Mesenchymal stem cell (in vitro differentiated cells and primary cell): ENCODE data around the gene ZNF185.

ENCODE experiments used
- DNase-seq: peaks from one replicate; pipeline ENCODE4 v3.0.0-alpha.2; 2013
- H2AFZ ChIP-seq: one replicate; pipeline ENCODE4 v1.6.1; 2013; ENCODE audit warnings: low read depth, mild to moderate bottlenecking, control low read depth, inconsistent platforms, low read length, moderate library complexity
- H2AK5ac ChIP-seq: 2 replicates; pipeline ENCODE4 v1.6.1; 2013; ENCODE audit warnings: low read length, moderate library complexity, mild to moderate bottlenecking, inconsistent platforms; ENCODE audit not compliant: severe bottlenecking
- H2BK120ac ChIP-seq: one replicate; pipeline ENCODE4 v1.6.1; 2013; ENCODE audit warnings: low read depth, mild to moderate bottlenecking, inconsistent platforms, low read length, moderate library complexity
- H2BK12ac ChIP-seq, 2 experiments: one replicate each; pipeline ENCODE4 v1.6.1; 2013; ENCODE audit warnings: inconsistent platforms in 2 of 2, low read length in 2 of 2, mild to moderate bottlenecking in 2 of 2, moderate library complexity in 2 of 2, control low read depth in 1 of 2
- H2BK15ac ChIP-seq: one replicate; pipeline ENCODE4 v1.6.1; 2013; ENCODE audit warnings: mild to moderate bottlenecking, low read depth, inconsistent platforms; ENCODE audit not compliant: poor library complexity, severe bottlenecking
- H2BK5ac ChIP-seq: 2 replicates; pipeline ENCODE4 v1.6.1; 2013; ENCODE audit warnings: low read depth, mild to moderate bottlenecking, low read length, control low read depth, inconsistent platforms; ENCODE audit not compliant: poor library complexity, severe bottlenecking
- H3K14ac ChIP-seq, 2 experiments: one replicate each; pipeline ENCODE4 v1.6.1; 2013; ENCODE audit warnings: inconsistent platforms in 2 of 2, low read length in 2 of 2, control low read depth in 1 of 2, mild to moderate bottlenecking in 1 of 2, moderate library complexity in 1 of 2
- H3K18ac ChIP-seq, 2 experiments: one replicate each; pipeline ENCODE4 v1.6.1; 2013; ENCODE audit warnings: inconsistent platforms in 2 of 2, low read length in 2 of 2, control low read depth in 1 of 2, low read depth in 1 of 2, mild to moderate bottlenecking in 1 of 2
- H3K23ac ChIP-seq, 2 experiments: one replicate each; pipeline ENCODE4 v1.6.1; 2013; ENCODE audit warnings: inconsistent platforms in 2 of 2, low read length in 2 of 2, mild to moderate bottlenecking in 2 of 2, moderate library complexity in 2 of 2, control low read depth in 1 of 2
- H3K27ac ChIP-seq: 2 replicates; pipeline ENCODE4 v1.5.1; 2013; ENCODE audit warnings: mild to moderate bottlenecking, moderate library complexity, low read length, control low read depth, inconsistent platforms; ENCODE audit not compliant: poor library complexity, severe bottlenecking
- H3K27me3 ChIP-seq, 2 experiments: 2 replicates each; pipeline versions ENCODE4 v1.6.1 to v1.7.0; 2013; ENCODE audit warnings: low read length in 2 of 2, mild to moderate bottlenecking in 2 of 2, moderate library complexity in 2 of 2, control low read depth in 1 of 2, inconsistent platforms in 1 of 2; ENCODE audit not compliant: control insufficient read depth in 1 of 2, insufficient read depth in 1 of 2
- H3K36me3 ChIP-seq, 2 experiments: 2 replicates each; pipeline versions ENCODE4 v1.6.1 to v1.7.0; 2013; ENCODE audit warnings: low read length in 2 of 2, control low read depth in 1 of 2, inconsistent platforms in 1 of 2, low read depth in 1 of 2, mild to moderate bottlenecking in 1 of 2; ENCODE audit not compliant: insufficient read depth in 2 of 2, control insufficient read depth in 1 of 2
- H3K4ac ChIP-seq, 2 experiments: one replicate each; pipeline ENCODE4 v1.6.1; 2013; ENCODE audit warnings: inconsistent platforms in 2 of 2, low read length in 2 of 2, mild to moderate bottlenecking in 2 of 2, moderate library complexity in 2 of 2, control low read depth in 1 of 2, low read depth in 1 of 2
- H3K4me1 ChIP-seq: 2 replicates; pipeline ENCODE4 v1.6.1; 2013; ENCODE audit warnings: low read depth, low read length, control low read depth; ENCODE audit not compliant: control insufficient read depth, insufficient read depth
- H3K4me2 ChIP-seq: 2 replicates; pipeline ENCODE4 v1.6.1; 2013; ENCODE audit warnings: low read length, mild to moderate bottlenecking, inconsistent platforms; ENCODE audit not compliant: poor library complexity, severe bottlenecking
- H3K4me3 ChIP-seq, 2 experiments: 2 replicates each; pipeline versions ENCODE4 v1.5.1 to v1.7.0; 2013; ENCODE audit warnings: low read length in 2 of 2, mild to moderate bottlenecking in 2 of 2, control low read depth in 1 of 2, low read depth in 1 of 2; ENCODE audit not compliant: insufficient read depth in 1 of 2
- H3K79me1 ChIP-seq: replicated peaks from 2 replicates; pipeline ENCODE4 v1.6.1; 2013; ENCODE audit warnings: mild to moderate bottlenecking, control low read depth, low read length, inconsistent platforms; ENCODE audit not compliant: poor library complexity, severe bottlenecking
- H3K9ac ChIP-seq: 2 replicates; pipeline ENCODE4 v1.7.0; 2013; ENCODE audit warnings: mild to moderate bottlenecking, low read length, moderate library complexity
- H3K9me3 ChIP-seq: 2 replicates; pipeline ENCODE4 v1.7.0; 2013; ENCODE audit warnings: mild to moderate bottlenecking, low read length; ENCODE audit not compliant: control insufficient read depth
- H4K8ac ChIP-seq: one replicate; pipeline ENCODE4 v1.6.1; 2013; ENCODE audit warnings: inconsistent platforms, mild to moderate bottlenecking, low read length, moderate library complexity
- H4K91ac ChIP-seq: one replicate; pipeline ENCODE4 v1.6.1; 2013; ENCODE audit warnings: mild to moderate bottlenecking, low read length, inconsistent platforms
- WGBS: methylation state at CpG from one replicate; pipeline ENCODE4 v1.1.7; 2013; ENCODE audit warnings: mixed read lengths; 5-methylcytosine and 5-hydroxymethylcytosine counted together

Gene ZNF185

DNA sequence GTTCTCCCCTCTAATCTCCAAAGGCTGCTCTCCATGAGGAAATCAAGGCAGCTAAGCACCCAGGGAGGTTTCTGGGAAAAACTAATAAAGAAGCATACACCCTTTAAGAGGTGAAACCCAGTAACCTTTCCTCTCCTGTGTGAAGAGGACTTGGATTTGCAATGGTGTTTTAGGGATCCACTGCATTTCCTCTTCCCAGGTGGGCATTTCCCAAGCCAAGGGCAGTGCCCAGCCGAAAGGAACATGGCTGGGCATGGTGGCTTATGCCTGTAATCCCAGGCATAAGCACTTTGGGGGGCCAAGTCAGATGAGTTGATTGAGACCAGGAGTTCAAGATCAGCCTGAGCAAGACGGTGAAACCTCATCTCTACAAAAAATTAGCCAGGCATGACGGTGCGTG lies 5.4 kb upstream of the ZNF185 start:
- H2BK120ac ChIP-seq: no peak overlapping the region
- no peak overlapping the region for H3K4me3 ChIP-seq
- 80% methylated on average over 1 of the region's 4 CpGs for WGBS
- no peak overlapping the region for H2BK5ac ChIP-seq
- no peak overlapping the region for H3K9ac ChIP-seq
- H3K27ac ChIP-seq: no peak overlapping the region
- no peak overlapping the region for H4K91ac ChIP-seq
- H3K79me1 ChIP-seq: no peaks in the 10 kb centered on the region
- H2AK5ac ChIP-seq: no peak overlapping the region
- H4K8ac ChIP-seq: no peak overlapping the region
- no peak overlapping the region for H3K14ac ChIP-seq
- no peak overlapping the region for H3K4ac ChIP-seq
- H3K23ac ChIP-seq: no peak overlapping the region
- no peak overlapping the region for H3K18ac ChIP-seq
- no peak overlapping the region for H3K4me2 ChIP-seq
- no peaks in the 10 kb centered on the region for H3K36me3 ChIP-seq
- H2BK12ac ChIP-seq: no peak overlapping the region
- peaks cover 14 to 86% of the 10 kb centered on the region in 2 experiments for H3K27me3 ChIP-seq
- no peak overlapping the region for H2BK15ac ChIP-seq
- peaks cover 9% of the 10 kb centered on the region for H3K4me1 ChIP-seq
- H3K9me3 ChIP-seq: no peaks in the 10 kb centered on the region
- DNase-seq: no peak
- H2AFZ ChIP-seq: no peak overlapping the region

DNA sequence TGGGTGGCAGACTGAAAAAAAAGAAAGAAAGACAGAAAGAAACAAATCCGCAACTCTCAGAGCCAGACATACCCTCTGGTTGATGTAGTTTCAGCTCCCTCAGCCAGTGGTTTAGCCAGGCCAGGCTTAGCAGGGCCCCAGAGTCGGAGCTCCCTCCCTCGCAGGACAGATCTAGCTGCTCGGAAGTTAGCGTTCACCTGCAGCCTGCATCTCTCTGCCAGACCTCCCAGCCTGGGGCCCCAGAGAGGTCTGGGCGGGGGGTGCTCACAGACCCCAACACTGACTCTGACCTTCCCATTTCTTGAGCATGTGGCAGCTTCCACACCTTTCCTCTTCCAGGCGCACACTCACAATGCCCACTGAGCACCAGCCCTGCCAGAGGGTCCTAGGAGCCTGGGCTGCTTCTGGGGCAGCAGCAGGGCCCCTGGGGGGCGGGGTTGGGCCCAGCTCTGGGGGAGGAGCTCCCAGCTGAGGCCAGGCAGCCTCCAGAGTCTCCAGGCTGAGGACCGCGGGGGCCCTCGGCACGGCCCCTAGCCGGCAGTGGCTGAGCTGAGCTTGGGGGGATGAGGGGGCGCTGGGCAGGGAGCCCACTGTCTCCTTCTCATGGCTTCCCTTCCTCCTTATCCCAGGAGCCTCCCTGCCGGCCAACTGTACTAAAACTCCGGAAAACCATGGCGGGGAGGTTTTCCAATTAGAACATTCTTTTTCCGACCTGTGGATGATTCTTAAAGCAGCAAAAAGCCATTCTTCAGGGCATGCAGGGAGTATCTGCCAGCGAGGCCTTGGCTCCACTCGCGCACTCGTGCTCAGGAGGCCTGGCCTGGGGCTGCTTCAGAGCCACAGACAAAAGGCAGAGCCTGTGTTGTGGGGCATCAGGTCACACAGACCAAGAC lies 4.6 kb upstream of the ZNF185 start:
- no peaks in the 10 kb centered on the region for H3K36me3 ChIP-seq
- DNase-seq: no peak
- no peak overlapping the region for H4K91ac ChIP-seq
- no peak overlapping the region for H3K14ac ChIP-seq
- H2BK5ac ChIP-seq: no peak overlapping the region
- H3K9me3 ChIP-seq: no peaks in the 10 kb centered on the region
- WGBS: 68% methylated on average over 14 of the region's 22 CpGs
- H2AK5ac ChIP-seq: no peak overlapping the region
- H3K4me3 ChIP-seq: no peak overlapping the region
- H3K23ac ChIP-seq: no peak overlapping the region
- no peak overlapping the region for H4K8ac ChIP-seq
- H2BK12ac ChIP-seq: no peak overlapping the region
- H3K4me1 ChIP-seq: peaks cover 9% of the 10 kb centered on the region
- no peak overlapping the region for H3K18ac ChIP-seq
- H2BK120ac ChIP-seq: no peak overlapping the region
- H3K27ac ChIP-seq: no peak overlapping the region
- no peak overlapping the region for H3K4me2 ChIP-seq
- H3K79me1 ChIP-seq: no peaks in the 10 kb centered on the region
- no peak overlapping the region for H3K9ac ChIP-seq
- peaks cover 14 to 81% of the 10 kb centered on the region in 2 experiments for H3K27me3 ChIP-seq
- H2AFZ ChIP-seq: no peak overlapping the region
- no peak overlapping the region for H2BK15ac ChIP-seq
- no peak overlapping the region for H3K4ac ChIP-seq

- Histone ChIP-seq H3K27me3 (peaks cover 14 to 84% of the 10 kb centered on the region in 2 experiments), H3K36me3 (peaks cover 0 to 2% of the 10 kb centered on the region in 2 experiments), H3K4ac (no peak overlapping the region), H3K14ac (no peak overlapping the region), H2AFZ (no peak overlapping the region), H3K18ac (no peak overlapping the region), H2BK120ac (no peak overlapping the region), H4K91ac (no peak overlapping the region), H3K4me3 (no peak overlapping the region), H3K9ac (no peak overlapping the region), H3K27ac (no peak overlapping the region), H3K4me2 (no peak overlapping the region), H2AK5ac (no peak overlapping the region), H2BK15ac (no peak overlapping the region), H3K79me1 (no peaks in the 10 kb centered on the region), H3K4me1 (peaks cover 14% of the 10 kb centered on the region), H4K8ac (no peak overlapping the region), H3K9me3 (no peaks in the 10 kb centered on the region), H3K23ac (no peak overlapping the region), H2BK12ac (no peak overlapping the region), H2BK5ac (no peak overlapping the region)
- WGBS: 85% methylated on average over 6 of the region's 9 CpGs
- DNase-seq: no peak
Observed at GRCh38 chrX:152893980-152894610, 3.8 kb upstream of the ZNF185 start.

DNA sequence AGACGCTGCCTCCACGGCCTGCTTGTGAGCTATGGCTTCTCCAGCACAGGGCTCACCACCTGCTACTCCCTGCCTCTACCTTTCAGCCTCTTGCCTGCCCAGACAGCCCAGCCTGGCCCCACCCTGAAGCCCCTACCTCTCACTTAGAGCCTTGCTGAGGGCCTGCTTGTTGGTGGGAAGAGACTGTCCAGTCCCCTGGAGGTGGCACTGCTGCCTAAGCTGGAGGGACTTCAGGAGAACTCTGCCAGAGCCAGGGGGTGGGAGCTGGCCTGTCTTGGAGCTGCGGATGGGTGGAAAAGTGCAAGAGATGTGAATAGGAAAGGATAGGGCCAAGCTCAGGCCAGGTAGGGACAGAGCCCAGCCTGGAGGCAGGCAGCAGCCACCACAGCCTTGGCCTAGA lies 2.7 kb upstream of the ZNF185 start:
- Histone ChIP-seq H3K4ac (no peak overlapping the region), H3K9me3 (no peaks in the 10 kb centered on the region), H3K4me1 (peaks cover 19% of the 10 kb centered on the region), H3K14ac (no peak overlapping the region), H3K27ac (no peak overlapping the region), H2AK5ac (no peak overlapping the region), H3K4me3 (no peak overlapping the region), H3K36me3 (peaks cover 0 to 4% of the 10 kb centered on the region in 2 experiments), H4K91ac (no peak overlapping the region), H2BK12ac (no peak overlapping the region), H3K23ac (no peak overlapping the region), H2AFZ (no peak overlapping the region), H4K8ac (no peak overlapping the region), H2BK15ac (no peak overlapping the region), H2BK5ac (no peak overlapping the region), H3K4me2 (no peak overlapping the region), H2BK120ac (no peak overlapping the region), H3K27me3 (peaks cover 14 to 84% of the 10 kb centered on the region in 2 experiments), H3K9ac (no peak overlapping the region), H3K79me1 (peaks cover 2% of the 10 kb centered on the region), H3K18ac (no peak overlapping the region)
- DNase-seq: no peak
- 97% methylated on average over 2 of the region's 3 CpGs for WGBS
